LNCaP clone FGC (cell line): ENCODE results near the gene MX2.

ENCODE experiments used
- DNase-seq: peaks from one replicate; pipeline ENCODE4 v3.0.0-alpha.2; 2011; ENCODE audit warnings: low read depth
- H3K4me3 ChIP-seq: 2 replicates; pipeline ENCODE4 v1.5.1; 2011; ENCODE audit warnings: mild to moderate bottlenecking, low read depth, low read length, control low read depth
- TF ChIP-seq, protein P1 (sequence below): IDR thresholded peaks from 2 replicates; pipeline ENCODE4 v1.5.1; 2012; ENCODE audit warnings: mild to moderate bottlenecking; ENCODE audit not compliant: control insufficient read depth, insufficient read depth; ENCODE audit errors: extremely low read depth

MX2 gene

DNA sequence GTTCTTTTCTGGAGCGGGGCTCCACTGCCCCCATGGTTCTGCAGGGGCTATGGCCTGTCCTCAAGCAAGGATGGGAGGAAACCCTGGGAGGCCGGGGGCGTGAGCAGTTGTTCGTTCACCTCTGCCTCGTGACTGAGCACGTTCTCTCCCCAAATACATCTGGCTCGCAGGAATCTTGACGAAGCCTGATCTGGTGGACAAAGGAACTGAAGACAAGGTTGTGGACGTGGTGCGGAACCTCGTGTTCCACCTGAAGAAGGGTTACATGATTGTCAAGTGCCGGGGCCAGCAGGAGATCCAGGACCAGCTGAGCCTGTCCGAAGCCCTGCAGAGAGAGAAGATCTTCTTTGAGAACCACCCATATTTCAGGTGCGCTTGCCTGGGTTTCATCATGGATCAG, 79.7 kb downstream of the MX2 start:
- DNase-seq = no peak
- TF ChIP-seq, protein P1, sequence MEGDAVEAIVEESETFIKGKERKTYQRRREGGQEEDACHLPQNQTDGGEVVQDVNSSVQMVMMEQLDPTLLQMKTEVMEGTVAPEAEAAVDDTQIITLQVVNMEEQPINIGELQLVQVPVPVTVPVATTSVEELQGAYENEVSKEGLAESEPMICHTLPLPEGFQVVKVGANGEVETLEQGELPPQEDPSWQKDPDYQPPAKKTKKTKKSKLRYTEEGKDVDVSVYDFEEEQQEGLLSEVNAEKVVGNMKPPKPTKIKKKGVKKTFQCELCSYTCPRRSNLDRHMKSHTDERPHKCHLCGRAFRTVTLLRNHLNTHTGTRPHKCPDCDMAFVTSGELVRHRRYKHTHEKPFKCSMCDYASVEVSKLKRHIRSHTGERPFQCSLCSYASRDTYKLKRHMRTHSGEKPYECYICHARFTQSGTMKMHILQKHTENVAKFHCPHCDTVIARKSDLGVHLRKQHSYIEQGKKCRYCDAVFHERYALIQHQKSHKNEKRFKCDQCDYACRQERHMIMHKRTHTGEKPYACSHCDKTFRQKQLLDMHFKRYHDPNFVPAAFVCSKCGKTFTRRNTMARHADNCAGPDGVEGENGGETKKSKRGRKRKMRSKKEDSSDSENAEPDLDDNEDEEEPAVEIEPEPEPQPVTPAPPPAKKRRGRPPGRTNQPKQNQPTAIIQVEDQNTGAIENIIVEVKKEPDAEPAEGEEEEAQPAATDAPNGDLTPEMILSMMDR = no peak
- H3K4me3 ChIP-seq = no peak overlapping the region

DNA sequence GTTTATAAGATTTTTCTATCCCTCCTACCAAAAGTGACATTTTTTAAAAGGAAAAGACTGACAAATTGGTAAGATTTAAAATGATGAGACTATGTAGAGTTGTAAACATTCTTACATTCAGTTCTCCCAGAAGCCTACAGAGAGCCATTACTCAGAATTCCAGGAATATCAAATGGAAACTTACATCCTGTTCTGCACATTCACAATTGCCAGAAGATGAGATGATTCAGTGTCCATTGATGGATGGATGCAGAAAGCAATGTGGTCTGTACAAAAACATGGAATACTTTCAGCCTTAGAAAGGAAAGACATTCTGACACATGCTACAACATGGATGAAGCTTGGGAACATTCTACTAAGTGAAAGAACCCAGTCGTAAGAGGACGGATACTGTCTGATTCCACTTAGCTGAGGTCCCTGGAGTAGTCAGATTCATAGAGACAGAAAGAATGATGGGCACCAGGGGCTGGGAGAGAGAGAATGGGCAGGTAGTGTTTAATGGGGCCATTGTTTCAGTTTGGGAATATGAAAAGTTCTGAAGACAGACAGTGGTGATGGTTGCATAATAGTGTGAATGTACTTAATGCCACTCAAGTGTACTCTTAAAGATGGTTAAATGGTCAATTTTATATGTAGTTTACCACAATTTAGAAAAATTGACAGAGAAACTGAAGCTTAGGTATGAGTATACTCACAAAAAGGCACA, 80.8 kb downstream of the MX2 start:
- no peak for DNase-seq
- H3K4me3 ChIP-seq = no peak overlapping the region
- TF ChIP-seq, protein P1 = no peak

DNA sequence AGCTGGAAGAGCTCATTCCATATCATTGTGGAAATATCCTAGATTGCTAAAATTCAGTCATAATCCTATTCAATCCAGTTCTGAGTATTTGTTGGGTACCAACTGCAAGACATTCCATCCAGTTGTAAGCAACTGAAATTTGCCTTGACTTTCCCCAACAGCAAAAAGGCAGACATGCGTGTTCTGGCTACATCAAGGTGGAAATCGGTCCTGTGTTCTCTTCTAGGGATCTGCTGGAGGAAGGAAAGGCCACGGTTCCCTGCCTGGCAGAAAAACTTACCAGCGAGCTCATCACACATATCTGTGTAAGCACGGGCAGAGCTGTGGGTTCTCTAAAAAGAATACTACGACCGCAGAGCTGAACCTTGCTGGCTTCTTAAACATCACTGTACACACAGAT, 81.7 kb downstream of the MX2 start:
- no peak for DNase-seq
- TF ChIP-seq, protein P1 = no peak
- H3K4me3 ChIP-seq = no peak overlapping the region

DNA sequence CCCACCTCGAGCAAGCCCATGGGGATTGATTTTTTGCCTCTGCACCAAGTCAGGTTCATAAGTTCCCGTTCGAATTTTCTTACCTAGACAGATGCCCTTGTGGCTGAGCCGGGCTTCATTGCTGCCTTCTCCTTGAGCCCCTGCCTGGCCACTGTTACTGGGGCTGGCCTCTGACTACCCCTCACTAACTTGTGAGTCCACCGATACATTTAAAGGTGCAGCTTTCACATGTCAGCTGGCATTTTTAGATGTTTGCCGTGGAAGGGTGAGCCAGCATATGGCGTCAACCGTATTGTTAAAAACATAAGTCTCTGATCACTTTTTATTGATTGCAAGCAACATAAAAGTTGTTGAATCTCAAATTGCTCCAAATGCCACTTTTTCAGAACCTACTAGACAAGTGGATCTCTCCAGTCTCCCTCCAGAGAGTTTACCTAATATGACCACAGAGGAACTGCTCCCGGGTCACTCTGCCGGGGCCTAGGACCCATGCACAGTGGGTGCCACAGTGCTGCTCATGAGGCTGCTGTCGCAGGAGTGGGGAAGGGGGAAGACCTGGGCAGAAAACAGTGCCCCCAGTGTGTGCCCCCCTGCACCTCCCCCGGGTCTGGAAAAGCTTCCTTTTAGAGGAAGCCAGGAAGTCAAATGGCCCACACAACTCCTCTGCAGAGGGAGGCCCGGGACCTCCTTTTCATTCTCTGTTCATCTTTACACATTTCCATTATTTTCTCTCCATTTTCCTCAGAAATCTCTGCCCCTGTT, 83.1 kb downstream of the MX2 start:
- TF ChIP-seq, protein P1 = no peak
- H3K4me3 ChIP-seq = no peak overlapping the region
- DNase-seq = no peak

DNA sequence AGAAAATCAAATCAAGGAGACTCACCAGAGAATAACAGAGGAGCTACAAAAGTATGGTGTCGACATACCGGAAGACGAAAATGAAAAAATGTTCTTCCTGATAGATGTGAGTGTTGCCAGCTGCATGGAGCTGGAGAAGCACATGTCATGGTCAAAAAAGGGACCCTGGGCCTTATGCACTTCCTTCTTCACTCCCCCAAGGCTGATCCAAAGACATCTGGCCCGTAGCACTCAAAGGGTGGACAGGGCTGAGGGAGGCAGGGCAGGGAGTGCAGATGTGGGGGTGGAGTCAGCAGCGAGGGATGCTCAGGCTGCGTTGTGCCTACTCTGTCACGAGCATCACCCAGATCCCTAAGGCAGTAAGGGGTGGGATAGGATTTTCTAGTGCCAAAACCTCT, 83.6 kb downstream of the MX2 start:
- DNase-seq = no peak
- H3K4me3 ChIP-seq = no peak overlapping the region
- TF ChIP-seq, protein P1 = no peak

DNA sequence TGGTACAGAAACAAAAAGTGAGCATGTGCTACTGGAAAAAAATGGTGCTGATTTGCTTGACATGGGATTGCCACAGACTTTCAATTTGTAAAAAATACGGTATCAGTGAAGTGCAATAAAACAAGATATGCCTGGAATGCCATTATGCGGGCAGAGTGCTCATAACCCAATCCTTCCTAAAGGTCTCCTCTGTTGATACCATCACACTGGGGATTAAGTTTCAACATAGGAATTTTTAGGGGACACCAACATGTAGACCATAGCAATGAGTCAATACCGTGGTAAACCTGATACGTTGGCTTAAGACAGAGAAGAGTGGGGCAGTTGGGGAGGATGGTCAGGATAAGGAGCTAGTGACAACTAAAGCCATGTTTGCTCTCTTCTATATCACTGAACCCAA, 84.8 kb downstream of the MX2 start:
- TF ChIP-seq, protein P1 = no peak
- no peak for DNase-seq
- no peak overlapping the region for H3K4me3 ChIP-seq

DNA sequence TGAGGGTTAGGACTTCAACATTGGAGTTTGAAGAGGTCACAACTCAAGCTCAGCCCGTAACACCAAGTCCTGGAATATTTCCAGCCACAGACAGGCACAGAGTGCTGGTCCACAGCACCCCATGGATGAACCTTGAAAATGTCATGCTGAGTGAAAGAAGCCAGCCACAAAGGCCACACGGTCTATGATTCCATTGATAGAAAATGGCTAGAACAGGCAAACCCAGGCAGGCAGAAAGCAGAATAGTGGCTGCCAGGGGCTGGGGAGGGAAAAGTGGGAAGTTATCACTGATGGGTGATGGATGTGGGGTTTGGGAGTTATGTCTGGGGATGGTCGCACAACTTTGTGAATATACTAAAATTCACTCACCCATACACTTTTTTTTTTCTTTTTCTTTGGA, 85.5 kb downstream of the MX2 start:
- DNase-seq = no peak
- TF ChIP-seq, protein P1 = no peak
- no peak overlapping the region for H3K4me3 ChIP-seq
